GM23248 (cell line): ENCODE results near the gene SRR.

Source experiments
- EZH2 ChIP-seq: fragments of 200-600 bp; sonication (generic); IDR thresholded peaks from 2 replicates; pipeline ENCODE4 v1.6.1; 2018; ENCODE audit warnings: antibody characterized with exemption, mild to moderate bottlenecking; ENCODE audit not compliant: insufficient read depth, poor library complexity, severe bottlenecking
- EZH2phosphoT487 ChIP-seq: fragments of 200-600 bp; sonication (generic); IDR thresholded peaks from 2 replicates; pipeline ENCODE4 v1.6.1; 2018; ENCODE audit warnings: antibody characterized with exemption, moderate library complexity, mild to moderate bottlenecking, low read depth; ENCODE audit not compliant: insufficient read depth

DNA sequence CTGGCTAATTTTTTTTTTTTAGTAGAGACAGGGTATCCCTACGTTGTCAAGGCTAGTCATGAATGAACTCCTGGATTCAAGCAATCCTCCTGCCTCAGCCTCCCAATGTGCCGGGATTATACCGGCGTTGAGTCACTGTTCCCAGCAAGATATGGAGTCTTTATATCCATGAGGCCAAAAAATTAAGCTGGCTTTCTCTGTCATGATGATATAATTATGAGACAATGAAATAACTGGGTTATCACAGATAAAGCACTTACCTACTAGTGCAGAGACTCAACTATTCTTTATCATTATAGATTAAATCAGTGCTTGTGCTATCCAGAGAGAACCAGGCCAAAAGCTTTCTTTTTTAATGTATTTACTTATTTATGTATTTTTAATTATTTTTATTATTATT is 36.4 kb upstream of the SRR start:
- no peak for TF ChIP-seq EZH2phosphoT487
- no peak for TF ChIP-seq EZH2
